IMR-90 (cell line): ENCODE results near the gene LRRC36. TPM values are rescaled to one million over a fixed set of nuclear protein-coding genes. Genes with fewer than 3 reads are reported as not detected.

Source experiments
- ATAC-seq: fragments of 200-7000 bp; cut with Tn5 transposase; 2 replicates; pipeline ENCODE4 v1.9.1; 2020; ENCODE audit warnings: low read depth, mild to moderate bottlenecking, moderate library complexity
- BruUV-seq: library from RNA; stranded (reverse); fragments of 400-500 nt; replicated peaks from 2 replicates; lab custom pipeline; 2021; lab: Mats Ljungman, UMichigan
- CTCF ChIA-PET: fragments of 300-600 bp; formaldehyde crosslinking; extraction: SDS; loops from one replicate; lab custom pipeline; 2021; ENCODE audit warnings: antibody characterized with exemption; lab: Yijun Ruan, JAX
- POLR2A ChIA-PET: fragments of 300-600 bp; sonication (Branson Sonifier 250); formaldehyde crosslinking; loops from one replicate; lab custom pipeline; 2022; ENCODE audit warnings: antibody characterized with exemption; ENCODE audit not compliant: unreplicated experiment; lab: Charles Lee
- DNase-seq: peaks from one replicate; pipeline ENCODE4 v3.0.0; 2013
- H2AFZ ChIP-seq: replicated peaks from 2 replicates; pipeline ENCODE3; 2013; ENCODE audit warnings: low read length, mild to moderate bottlenecking; ENCODE audit not compliant: poor library complexity
- H2AK5ac ChIP-seq: 2 replicates; pipeline ENCODE4 v1.6.1; 2013; ENCODE audit warnings: low read depth, low read length, inconsistent platforms
- H2AK9ac ChIP-seq: replicated peaks from 2 replicates; pipeline ENCODE3; 2013; ENCODE audit warnings: mild to moderate bottlenecking, low read depth, low read length, moderate library complexity; ENCODE audit not compliant: poor library complexity
- H2BK120ac ChIP-seq: 2 replicates; pipeline ENCODE4 v1.6.1; 2013; ENCODE audit warnings: low read depth, low read length, inconsistent platforms
- H2BK15ac ChIP-seq: 3 replicates; pipeline ENCODE4 v1.6.1; 2013; ENCODE audit warnings: low read depth, low read length, inconsistent platforms
- H2BK20ac ChIP-seq: 2 replicates; pipeline ENCODE4 v1.6.1; 2013; ENCODE audit warnings: low read depth, mild to moderate bottlenecking, inconsistent platforms, low read length, moderate library complexity
- H2BK5ac ChIP-seq: 2 replicates; pipeline ENCODE4 v1.6.1; 2013; ENCODE audit warnings: mild to moderate bottlenecking, low read depth, low read length, inconsistent platforms; ENCODE audit not compliant: poor library complexity, severe bottlenecking
- H3K14ac ChIP-seq: replicated peaks from 2 replicates; pipeline ENCODE4 v1.6.1; 2013; ENCODE audit warnings: low read depth, low read length, inconsistent platforms
- H3K18ac ChIP-seq: 2 replicates; pipeline ENCODE4 v1.6.1; 2013; ENCODE audit warnings: low read depth, low read length, control low read depth
- H3K23ac ChIP-seq: 2 replicates; pipeline ENCODE4 v1.6.1; 2013; ENCODE audit warnings: low read depth, low read length, inconsistent platforms
- H3K27ac ChIP-seq: 2 replicates; pipeline ENCODE4 v1.5.1; 2013; ENCODE audit warnings: mild to moderate bottlenecking, control low read depth, low read length; ENCODE audit not compliant: insufficient read depth
- H3K27me3 ChIP-seq: 2 replicates; pipeline ENCODE4 v1.6.1; 2013; ENCODE audit warnings: low read length; ENCODE audit not compliant: control insufficient read depth, insufficient read depth
- H3K36me3 ChIP-seq: 2 replicates; pipeline ENCODE4 v1.6.1; 2013; ENCODE audit warnings: low read length, mixed read lengths; ENCODE audit not compliant: control insufficient read depth, insufficient read depth
- H3K4ac ChIP-seq: 2 replicates; pipeline ENCODE4 v1.6.1; 2013; ENCODE audit warnings: low read depth, low read length, inconsistent platforms
- H3K4me1 ChIP-seq: 2 replicates; pipeline ENCODE4 v1.6.1; 2013; ENCODE audit warnings: low read length, mixed read lengths; ENCODE audit not compliant: control insufficient read depth, insufficient read depth
- H3K4me2 ChIP-seq: 2 replicates; pipeline ENCODE4 v1.6.1; 2013; ENCODE audit warnings: low read depth, mild to moderate bottlenecking, control low read depth, low read length, moderate library complexity
- H3K4me3 ChIP-seq: 2 replicates; pipeline ENCODE4 v1.5.1; 2013; ENCODE audit warnings: low read depth, mild to moderate bottlenecking, control low read depth, low read length, moderate library complexity; ENCODE audit not compliant: insufficient read depth
- H3K56ac ChIP-seq: 2 replicates; pipeline ENCODE4 v1.6.1; 2013; ENCODE audit warnings: low read length, inconsistent platforms; ENCODE audit not compliant: insufficient read depth; ENCODE audit errors: extremely low read depth
- H3K79me1 ChIP-seq, 2 experiments: 2 replicates each; pipeline ENCODE4 v1.6.1; 2013; ENCODE audit warnings: low read length in 2 of 2, inconsistent platforms in 1 of 2, low read depth in 1 of 2
- H3K9ac ChIP-seq: 2 replicates; pipeline ENCODE4 v1.6.1; 2013; ENCODE audit warnings: low read depth, low read length, control low read depth
- H3K9me1 ChIP-seq: 2 replicates; pipeline ENCODE4 v1.6.1; 2013; ENCODE audit warnings: low read length, inconsistent platforms; ENCODE audit not compliant: insufficient read depth
- H3K9me3 ChIP-seq: 2 replicates; pipeline ENCODE4 v1.6.1; 2013; ENCODE audit warnings: low read length; ENCODE audit not compliant: control insufficient read depth, insufficient read depth
- H4K20me1 ChIP-seq: 2 replicates; pipeline ENCODE4 v1.6.1; 2013; ENCODE audit warnings: low read length, inconsistent platforms; ENCODE audit not compliant: insufficient read depth
- H4K5ac ChIP-seq: 2 replicates; pipeline ENCODE4 v1.6.1; 2013; ENCODE audit warnings: mild to moderate bottlenecking, low read depth, low read length, control low read depth
- H4K8ac ChIP-seq, 2 experiments: 2 replicates each; pipeline ENCODE4 v1.6.1; 2013; ENCODE audit warnings: low read depth in 2 of 2, low read length in 2 of 2, control low read depth in 1 of 2, inconsistent platforms in 1 of 2
- H4K91ac ChIP-seq: 2 replicates; pipeline ENCODE4 v1.6.1; 2013; ENCODE audit warnings: low read depth, low read length, inconsistent platforms; ENCODE audit not compliant: insufficient read depth
- CEBPB ChIP-seq: IDR thresholded peaks from 2 replicates; pipeline ENCODE4 v1.6.1; 2012; ENCODE audit warnings: low read depth, low read length, improper control_type of control experiment
- CHD1 ChIP-seq: IDR thresholded peaks from 2 replicates; pipeline ENCODE4 v1.6.1; 2012; ENCODE audit warnings: low read depth, low read length, improper control_type of control experiment
- FOS ChIP-seq: fragments of 150-350 bp; IDR thresholded peaks from 2 replicates; pipeline ENCODE4 v1.6.1; 2016; ENCODE audit warnings: low read depth, low read length
- MAFK ChIP-seq: IDR thresholded peaks from 2 replicates; pipeline ENCODE4 v1.6.1; 2012; ENCODE audit warnings: low read depth, low read length, improper control_type of control experiment
- MAZ ChIP-seq: IDR thresholded peaks from 2 replicates; pipeline ENCODE4 v1.6.1; 2012; ENCODE audit warnings: low read depth, mild to moderate bottlenecking, low read length, improper control_type of control experiment, moderate library complexity, borderline replicate concordance
- MXI1 ChIP-seq: IDR thresholded peaks from 2 replicates; pipeline ENCODE4 v1.6.1; 2012; ENCODE audit warnings: low read depth, mild to moderate bottlenecking, low read length, moderate library complexity, borderline replicate concordance
- POLR2A ChIP-seq: IDR thresholded peaks from 2 replicates; pipeline ENCODE4 v1.6.1; 2012; ENCODE audit warnings: mild to moderate bottlenecking, low read depth, low read length
- RAD21 ChIP-seq: IDR thresholded peaks from 2 replicates; pipeline ENCODE4 v1.6.1; 2012; ENCODE audit warnings: low read length, improper control_type of control experiment
- RFX5 ChIP-seq: IDR thresholded peaks from 2 replicates; pipeline ENCODE4 v1.8.0; 2012; ENCODE audit warnings: low read depth, mild to moderate bottlenecking, low read length, moderate library complexity
- SMC3 ChIP-seq: fragments of 150-350 bp; IDR thresholded peaks from 2 replicates; pipeline ENCODE4 v1.6.1; 2016; ENCODE audit warnings: low read depth, mild to moderate bottlenecking, antibody characterized with exemption, low read length, moderate library complexity
- WGBS, 2 experiments: methylation state at CpG; one replicate each; pipeline versions ENCODE4 v1.1.5 to v1.1.7; 2013; ENCODE audit warnings: missing lambda C conversion rate in 2 of 2; ENCODE audit not compliant: insufficient read length in 1 of 2; ENCODE audit errors: extremely low coverage in 2 of 2; 5-methylcytosine and 5-hydroxymethylcytosine counted together
- dilution Hi-C: fragments of 300-500 bp; cut with HindIII; formaldehyde crosslinking; loops from one replicate; pipeline ENCODE4 v1.14.3; 2018; ENCODE audit warnings: low sequenced_read_pairs; ENCODE audit not compliant: unreplicated experiment
- in situ Hi-C: fragments of 300-500 bp; cut with MboI; formaldehyde crosslinking; loops from 3 replicates; pipeline ENCODE4 v1.14.3; 2019; ENCODE audit warnings: low sequenced_read_pairs, inconsistent platforms, mixed read lengths
- intact Hi-C: fragments of 100-400 bp; cut with micrococcal nuclease; formaldehyde crosslinking; loops from 2 replicates; pipeline ENCODE4 v1.10.0; 2022
- polyA plus RNA-seq, 3 experiments: library from polyadenylated mRNA; depleted of rRNA; stranded (reverse); fragments of >200 nt; gene quantifications; 2 replicates each; pipeline ENCODE4 v1.2.3, GENCODE V29; 2012; ENCODE audit warnings: low replicate concordance in 1 of 3
- total RNA-seq: library from RNA; depleted of rRNA; stranded (reverse); fragments of >200 nt; gene quantifications from 2 replicates; pipeline ENCODE4 v1.2.3, GENCODE V29; 2012
- TF ChIP-seq, protein P1 (sequence below): conservative IDR thresholded peaks from 2 replicates; pipeline ENCODE4 v1.5.1; 2012; ENCODE audit warnings: mild to moderate bottlenecking, low read depth, low read length, improper control_type of control experiment
- TF ChIP-seq, protein P2 (sequence below): fragments of 150-350 bp; IDR thresholded peaks from 2 replicates; pipeline ENCODE4 v1.6.1; 2016; ENCODE audit warnings: low read depth, mild to moderate bottlenecking, low read length, moderate library complexity, borderline replicate concordance
- TF ChIP-seq, protein P3 (sequence below): fragments of 150-350 bp; IDR thresholded peaks from 2 replicates; pipeline ENCODE4 v1.6.1; 2017; ENCODE audit warnings: mild to moderate bottlenecking, antibody characterized with exemption, low read length, low read depth

The LRRC36 gene
- total and polyA plus RNA-seq, 2 of the 4 experiments (the other 2 are of a cell fraction): 0.18 to 0.29 TPM

DNA sequence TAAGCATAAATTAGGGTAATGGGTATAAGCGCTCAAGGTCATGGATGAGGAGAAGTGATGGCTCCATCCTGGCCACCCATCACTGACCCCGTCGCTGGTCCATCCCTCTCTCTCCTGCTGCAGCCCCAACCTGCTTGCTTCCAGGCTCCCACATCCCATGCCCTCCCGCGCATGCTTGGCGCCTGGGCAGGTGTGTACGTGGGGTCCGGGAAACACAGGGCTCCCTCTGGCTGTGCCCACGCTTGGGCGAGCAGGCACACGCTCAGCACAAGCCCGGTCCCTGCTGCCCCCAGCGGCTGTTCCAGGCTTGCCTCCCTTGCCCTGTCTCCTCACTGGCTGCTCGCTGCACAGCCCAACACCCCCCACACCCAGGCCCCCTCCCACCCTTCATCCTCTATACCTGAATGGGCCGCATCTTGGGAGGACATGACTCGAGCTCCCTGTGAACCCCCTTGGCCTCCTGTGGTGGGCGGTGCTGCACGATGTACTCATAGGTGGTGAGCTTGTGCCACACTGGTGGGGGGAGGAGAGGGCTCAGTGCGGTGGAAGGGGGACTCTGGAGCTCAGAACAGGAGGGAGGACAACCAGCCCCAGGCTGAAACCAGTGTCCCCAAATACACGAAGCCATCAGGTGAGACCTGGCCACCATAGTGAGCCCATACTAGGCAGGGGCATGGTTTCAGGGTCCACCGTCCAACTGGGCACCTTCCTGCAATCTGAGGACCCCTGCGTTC, 71.4 kb downstream of the LRRC36 start:
- no peak for ATAC-seq
- no peak overlapping the region for H2AK9ac ChIP-seq

More for the DNA sequence above, 71.4 kb downstream of the LRRC36 start:
- Histone ChIP-seq H2AFZ (no peak overlapping the region), H4K8ac (no peak overlapping the region), H3K27me3 (no peaks in the 10 kb centered on the region), H2BK120ac (no peak overlapping the region), H2BK5ac (no peak overlapping the region), H3K14ac (no peak overlapping the region), H2BK15ac (no peak overlapping the region), H3K9me3 (no peaks in the 10 kb centered on the region), H2BK20ac (no peak overlapping the region), H3K4me3 (no peak overlapping the region), H3K9me1 (peaks cover under 1% of the 10 kb centered on the region; the same call in 1 of the 2 replicates), H3K4me2 (no peak overlapping the region), H3K18ac (no peak overlapping the region), H3K79me1 (no peaks in the 10 kb centered on the region), H3K56ac (no peak overlapping the region), H3K23ac (no peak overlapping the region), H3K27ac (no peak overlapping the region), H4K91ac (no peak overlapping the region), H3K36me3 (no peaks in the 10 kb centered on the region), H4K20me1 (no peaks in the 10 kb centered on the region), H4K5ac (no peak overlapping the region), H3K4me1 (peaks cover 14% of the 10 kb centered on the region), H3K4ac (no peak overlapping the region), H3K9ac (no peak overlapping the region), H2AK5ac (no peak overlapping the region)
- dilution Hi-C loops: no loop called here
- intact Hi-C loops: loop anchor here (2.0 kb wide), 1 partner anchor 137 kb away; no protein-coding TSS in a partner anchor
- CTCF ChIA-PET: no interaction called here
- WGBS, 2 experiments: 93% methylated on average over 9 of the region's 22 CpGs; no CpG with 5 or more reads in 1 of the 2 experiments
- TF ChIP-seq SMC3 (no peak), RAD21 (no peak), FOS (no peak), POLR2A (no peak), CHD1 (no peak), MAZ (no peak), MXI1 (no peak), CEBPB (no peak), RFX5 (no peak), MAFK (no peak)
- TF ChIP-seq, protein P1, sequence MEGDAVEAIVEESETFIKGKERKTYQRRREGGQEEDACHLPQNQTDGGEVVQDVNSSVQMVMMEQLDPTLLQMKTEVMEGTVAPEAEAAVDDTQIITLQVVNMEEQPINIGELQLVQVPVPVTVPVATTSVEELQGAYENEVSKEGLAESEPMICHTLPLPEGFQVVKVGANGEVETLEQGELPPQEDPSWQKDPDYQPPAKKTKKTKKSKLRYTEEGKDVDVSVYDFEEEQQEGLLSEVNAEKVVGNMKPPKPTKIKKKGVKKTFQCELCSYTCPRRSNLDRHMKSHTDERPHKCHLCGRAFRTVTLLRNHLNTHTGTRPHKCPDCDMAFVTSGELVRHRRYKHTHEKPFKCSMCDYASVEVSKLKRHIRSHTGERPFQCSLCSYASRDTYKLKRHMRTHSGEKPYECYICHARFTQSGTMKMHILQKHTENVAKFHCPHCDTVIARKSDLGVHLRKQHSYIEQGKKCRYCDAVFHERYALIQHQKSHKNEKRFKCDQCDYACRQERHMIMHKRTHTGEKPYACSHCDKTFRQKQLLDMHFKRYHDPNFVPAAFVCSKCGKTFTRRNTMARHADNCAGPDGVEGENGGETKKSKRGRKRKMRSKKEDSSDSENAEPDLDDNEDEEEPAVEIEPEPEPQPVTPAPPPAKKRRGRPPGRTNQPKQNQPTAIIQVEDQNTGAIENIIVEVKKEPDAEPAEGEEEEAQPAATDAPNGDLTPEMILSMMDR: no peak
- TF ChIP-seq, protein P2, sequence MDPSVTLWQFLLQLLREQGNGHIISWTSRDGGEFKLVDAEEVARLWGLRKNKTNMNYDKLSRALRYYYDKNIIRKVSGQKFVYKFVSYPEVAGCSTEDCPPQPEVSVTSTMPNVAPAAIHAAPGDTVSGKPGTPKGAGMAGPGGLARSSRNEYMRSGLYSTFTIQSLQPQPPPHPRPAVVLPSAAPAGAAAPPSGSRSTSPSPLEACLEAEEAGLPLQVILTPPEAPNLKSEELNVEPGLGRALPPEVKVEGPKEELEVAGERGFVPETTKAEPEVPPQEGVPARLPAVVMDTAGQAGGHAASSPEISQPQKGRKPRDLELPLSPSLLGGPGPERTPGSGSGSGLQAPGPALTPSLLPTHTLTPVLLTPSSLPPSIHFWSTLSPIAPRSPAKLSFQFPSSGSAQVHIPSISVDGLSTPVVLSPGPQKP: no peak
- TF ChIP-seq, protein P3, sequence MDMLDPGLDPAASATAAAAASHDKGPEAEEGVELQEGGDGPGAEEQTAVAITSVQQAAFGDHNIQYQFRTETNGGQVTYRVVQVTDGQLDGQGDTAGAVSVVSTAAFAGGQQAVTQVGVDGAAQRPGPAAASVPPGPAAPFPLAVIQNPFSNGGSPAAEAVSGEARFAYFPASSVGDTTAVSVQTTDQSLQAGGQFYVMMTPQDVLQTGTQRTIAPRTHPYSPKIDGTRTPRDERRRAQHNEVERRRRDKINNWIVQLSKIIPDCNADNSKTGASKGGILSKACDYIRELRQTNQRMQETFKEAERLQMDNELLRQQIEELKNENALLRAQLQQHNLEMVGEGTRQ: no peak
- in situ Hi-C loops: no loop called here
- DNase-seq: no peak
- POLR2A ChIA-PET: no interaction called here
- BruUV-seq: no TSS peak
